HepG2 (cell line): ENCODE measurements around the gene KMT2B. TPM values are rescaled to one million over a fixed set of nuclear protein-coding genes. Genes with fewer than 3 reads are reported as not detected.

Experiments
- AKAP8 ChIP-seq: sonication (generic); formaldehyde crosslinking; IDR thresholded peaks from 2 replicates; pipeline ENCODE4 v1.5.1; 2020; ENCODE audit warnings: mild to moderate bottlenecking, missing genetic modification reagents
- ARNTL ChIP-seq: sonication (generic); formaldehyde crosslinking; IDR thresholded peaks from 2 replicates; pipeline ENCODE4 v1.4.0; 2020; ENCODE audit warnings: mild to moderate bottlenecking, missing genetic modification reagents
- CBX5 ChIP-seq: sonication (generic); formaldehyde crosslinking; IDR thresholded peaks from 2 replicates; pipeline ENCODE4 v1.4.0; 2020; ENCODE audit warnings: missing genetic modification reagents, borderline replicate concordance
- EEA1 ChIP-seq: sonication (generic); formaldehyde crosslinking; IDR thresholded peaks from 2 replicates; pipeline ENCODE4 v1.5.1; 2020; ENCODE audit warnings: mild to moderate bottlenecking, missing genetic modification reagents, borderline replicate concordance
- GABPA ChIP-seq, 2 experiments: IDR thresholded peaks; 2 replicates each; pipeline ENCODE4 v1.6.1; 2011 to 2016; ENCODE audit warnings: low read depth in 2 of 2, low read length in 1 of 2, missing biosample characterization in 1 of 2, missing genetic modification characterization in 1 of 2
- GTF2F1 ChIP-seq: fragments of 150-350 bp; IDR thresholded peaks from 2 replicates; pipeline ENCODE4 v1.6.1; 2014; ENCODE audit warnings: low read length
- KMT2B ChIP-seq: IDR thresholded peaks from 2 replicates; pipeline ENCODE4 v1.6.1; 2016; ENCODE audit warnings: missing genetic modification reagents, missing compliant biosample characterization
- MTERF4 ChIP-seq: sonication (generic); formaldehyde crosslinking; IDR thresholded peaks from 2 replicates; pipeline ENCODE4 v1.8.0; 2023; ENCODE audit warnings: mild to moderate bottlenecking, missing genetic modification reagents
- NONO ChIP-seq, 2 experiments: fragments of 450-650 bp in 1 of 2; sonication (generic) in 1 of 2; formaldehyde crosslinking in 1 of 2; IDR thresholded peaks in 1 of 2; conservative IDR thresholded peaks in 1 of 2; 2 replicates each; pipeline versions ENCODE4 v1.6.1 to v1.8.0; 2017 to 2022; ENCODE audit warnings: mild to moderate bottlenecking in 1 of 2, missing genetic modification reagents in 1 of 2, moderate library complexity in 1 of 2
- PCBP2 ChIP-seq: fragments of 200-400 bp; formaldehyde crosslinking; optimal IDR thresholded peaks from 2 replicates; pipeline ENCODE3; 2018; ENCODE audit warnings: low read length, low read depth; ENCODE audit not compliant: poor library complexity, severe bottlenecking
- POLR2A ChIP-seq, 2 experiments: IDR thresholded peaks; 2 replicates each; pipeline ENCODE4 v1.6.1; 2011; ENCODE audit warnings: low read depth in 2 of 2, low read length in 2 of 2, mild to moderate bottlenecking in 1 of 2, moderate library complexity in 1 of 2; ENCODE audit not compliant: insufficient read depth in 1 of 2
- PRDM15 ChIP-seq: sonication (generic); formaldehyde crosslinking; IDR thresholded peaks from 2 replicates; pipeline ENCODE4 v1.4.0; 2020; ENCODE audit warnings: missing genetic modification reagents
- RAD21 ChIP-seq: fragments of 450-650 bp; formaldehyde crosslinking; IDR thresholded peaks from 2 replicates; pipeline ENCODE4 v1.5.0; 2020; ENCODE audit warnings: mild to moderate bottlenecking
- RBM22 ChIP-seq: fragments of 200-400 bp; formaldehyde crosslinking; optimal IDR thresholded peaks from 2 replicates; pipeline ENCODE3; 2017; ENCODE audit warnings: mild to moderate bottlenecking, low read length, moderate library complexity
- RXRA ChIP-seq: sonication (generic); formaldehyde crosslinking; IDR thresholded peaks from 2 replicates; pipeline ENCODE4 v1.5.1; 2020; ENCODE audit warnings: missing genetic modification reagents
- TCF12 ChIP-seq, 2 experiments: fragments of 450-650 bp in 1 of 2; sonication (generic) in 1 of 2; formaldehyde crosslinking in 1 of 2; IDR thresholded peaks; 2 replicates each; pipeline versions ENCODE4 v1.6.1 to v1.8.0; 2017 to 2022; ENCODE audit warnings: antibody characterized with exemption in 1 of 2, mild to moderate bottlenecking in 1 of 2, missing genetic modification reagents in 1 of 2, moderate library complexity in 1 of 2
- TCF7 ChIP-seq: sonication (generic); IDR thresholded peaks from 2 replicates; pipeline ENCODE4 v1.6.1; 2016; ENCODE audit warnings: antibody characterized with exemption, low read depth
- WIZ ChIP-seq: sonication (generic); formaldehyde crosslinking; IDR thresholded peaks from 2 replicates; pipeline ENCODE4 v1.5.1; 2020; ENCODE audit warnings: mild to moderate bottlenecking, missing genetic modification reagents
- ZBTB44 ChIP-seq: sonication (generic); formaldehyde crosslinking; IDR thresholded peaks from 2 replicates; pipeline ENCODE4 v1.4.0; 2020; ENCODE audit warnings: missing genetic modification reagents
- ZNF274 ChIP-seq: sonication (generic); formaldehyde crosslinking; IDR thresholded peaks from 2 replicates; pipeline ENCODE4 v1.5.1; 2020; ENCODE audit warnings: mild to moderate bottlenecking, missing genetic modification reagents
- ZNF337 ChIP-seq: sonication (generic); formaldehyde crosslinking; IDR thresholded peaks from 2 replicates; pipeline ENCODE4 v1.5.1; 2020; ENCODE audit warnings: missing genetic modification reagents, low read depth, mild to moderate bottlenecking, borderline replicate concordance
- ZNF546 ChIP-seq: sonication (generic); formaldehyde crosslinking; conservative IDR thresholded peaks from 2 replicates; pipeline ENCODE4 v1.8.1; 2023; ENCODE audit warnings: mild to moderate bottlenecking, missing genetic modification reagents
- ZNF558 ChIP-seq: sonication (generic); formaldehyde crosslinking; IDR thresholded peaks from 2 replicates; pipeline ENCODE4 v1.9.0; 2022; ENCODE audit warnings: mild to moderate bottlenecking, missing genetic modification reagents, borderline replicate concordance
- ZNF724P ChIP-seq: sonication (generic); formaldehyde crosslinking; IDR thresholded peaks from 2 replicates; pipeline ENCODE4 v1.8.0; 2022; ENCODE audit warnings: missing genetic modification reagents, borderline replicate concordance
- polyA plus RNA-seq, 8 experiments: library from polyadenylated mRNA; depleted of rRNA in 3 of 8; stranded (reverse) in 7 of 8; unstranded in 1 of 8; fragments of >200 nt; fragmentation: Illumina TruSeq in 4 of 8; extraction: Trizol in 4 of 8; gene quantifications; 2 replicates each; pipeline versions ENCODE4 v1.2.1 to v1.2.3, GENCODE V29; 2011 to 2016; ENCODE audit warnings: low read depth in 4 of 8, missing spikeins in 1 of 8, mixed read lengths in 1 of 8; ENCODE audit not compliant: insufficient read depth in 1 of 8
- total RNA-seq, 5 experiments: library from RNA; depleted of rRNA; stranded (reverse); fragments of >200 nt; fragmentation: Illumina TruSeq; extraction: Trizol; gene quantifications; 2 replicates each; pipeline ENCODE4 v1.2.3, GENCODE V29; 2016; ENCODE audit warnings: low read depth in 1 of 5

Gene KMT2B
- total and polyA plus RNA-seq, 2 of the 13 experiments (the other 11 are each of a cell fraction or from before 2014, with no cell fraction given): 6.2 to 16.9 TPM

- TF ChIP-seq ZNF337 (CRISPR knock-in tag) (no peak), PRDM15 (CRISPR knock-in tag) (no peak), GABPA (IDR thresholded peaks at IDR 0.05; ENCODE audit: low read depth, low read length) (peak; percentile 50), GABPA (CRISPR knock-in tag; IDR thresholded peaks at IDR 0.05; ENCODE audit: low read depth) (peak; percentile 79), AKAP8 (no peak), ZNF274 (no peak), RBM22 (peak; percentile 55), ZNF546 (no peak), KMT2B (CRISPR knock-in tag) (no peak), ARNTL (CRISPR knock-in tag) (no peak), POLR2A (IDR thresholded peaks at IDR 0.05; ENCODE audit: insufficient read depth in 1 of 2, low read depth in 2 of 2, low read length in 2 of 2) (peak; percentile 72 to 77), WIZ (CRISPR knock-in tag) (0 out of 2 replicates have a peak, but pooled peaks have one; percentile 46), RAD21 (CRISPR knock-in tag) (no peak), RXRA (CRISPR knock-in tag) (peak; percentile 29; the same call in 1 of the 2 replicates), ZBTB44 (CRISPR knock-in tag) (no peak), PCBP2 (no peak), TCF7 (peak; percentile 50), ZNF558 (CRISPR knock-in tag) (no peak), TCF12 (IDR thresholded peaks at IDR 0.05) (no peak), TCF12 (CRISPR knock-in tag; IDR thresholded peaks at IDR 0.05) (no peak), CBX5 (CRISPR knock-in tag) (no peak), NONO (IDR thresholded peaks at IDR 0.05) (no peak), NONO (CRISPR knock-in tag; conservative IDR thresholded peaks at IDR 0.05) (no peak), GTF2F1 (no peak), EEA1 (CRISPR knock-in tag) (peak; percentile 70; the same call in 1 of the 2 replicates), MTERF4 (peak; percentile 53; the same call in 1 of the 2 replicates), ZNF724P (CRISPR knock-in tag) (no peak)
Measured at GRCh38 chr19:35757749-35758608, 40.2 kb downstream of the KMT2B start, which contains the start of gene PROSER3 (continued).
